Renal cortex interstitium (tissue), 11 donors: Measurements from ENCODE around the gene PLXNA2. TPM values are rescaled to one million over a fixed set of nuclear protein-coding genes. Genes with fewer than 3 reads are reported as not detected.
A peak's percentile ranks its signal among the peaks of the same experiment; 100 is the strongest.

Experiments
- DNase-seq, 11 donors: peaks; one replicate each; pipeline ENCODE4 v3.0.0-alpha.2; 2013; ENCODE audit warnings: low read depth in 9 of 11, low spot score in 4 of 11; ENCODE audit errors: extremely low read depth in 1 of 11
- polyA plus RNA-seq, 3 donors: library from polyadenylated mRNA; unstranded; fragments of 120-200 nt; gene quantifications; one replicate each; pipeline ENCODE4 v1.2.1, GENCODE V29; 2013; ENCODE audit not compliant: insufficient read length in 3 of 3

The PLXNA2 gene
- polyA plus RNA-seq, 3 donors, result 13.7 to 16.6 (median 16.1) TPM

DNA sequence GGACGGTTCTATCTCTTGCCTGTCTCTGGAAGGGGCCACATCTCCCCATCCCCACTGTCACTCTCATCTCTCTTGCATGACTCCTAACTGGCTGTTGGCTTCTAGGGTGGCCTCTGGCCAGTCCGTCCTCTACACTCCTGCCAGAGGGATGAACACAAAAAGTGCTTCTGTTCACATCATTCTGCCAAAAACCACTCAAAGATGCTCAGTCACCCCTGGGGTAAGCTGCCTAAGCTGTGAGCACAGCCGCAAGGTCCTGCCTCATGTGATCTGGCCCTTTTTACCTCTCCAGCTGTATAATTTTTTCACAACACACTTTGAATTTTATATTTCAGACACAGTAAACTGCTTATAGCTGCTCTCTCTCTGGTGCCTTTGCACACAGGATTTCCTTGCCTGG is 235.7 kb downstream of the PLXNA2 start:
- DNase-seq, result no peak

DNA sequence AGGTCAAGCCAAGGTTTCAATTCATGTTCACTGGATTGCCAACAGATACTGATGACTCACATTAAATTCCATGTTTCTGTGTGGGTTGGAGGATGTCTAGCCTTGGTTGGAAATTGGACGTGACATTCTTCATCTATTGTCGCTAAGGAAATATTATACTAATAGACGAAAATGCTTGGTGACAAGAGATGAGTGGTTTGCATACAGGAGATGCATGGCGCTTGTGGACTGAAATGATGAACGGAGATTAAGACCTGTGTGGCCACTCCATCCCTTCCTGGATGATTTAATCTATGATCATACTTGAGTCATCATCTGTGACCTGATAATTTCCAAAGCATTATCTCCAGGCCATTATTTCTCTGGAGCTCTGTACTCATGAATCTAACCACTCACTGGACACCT is 236.2 kb downstream of the PLXNA2 start:
- DNase-seq, result no peak

DNA sequence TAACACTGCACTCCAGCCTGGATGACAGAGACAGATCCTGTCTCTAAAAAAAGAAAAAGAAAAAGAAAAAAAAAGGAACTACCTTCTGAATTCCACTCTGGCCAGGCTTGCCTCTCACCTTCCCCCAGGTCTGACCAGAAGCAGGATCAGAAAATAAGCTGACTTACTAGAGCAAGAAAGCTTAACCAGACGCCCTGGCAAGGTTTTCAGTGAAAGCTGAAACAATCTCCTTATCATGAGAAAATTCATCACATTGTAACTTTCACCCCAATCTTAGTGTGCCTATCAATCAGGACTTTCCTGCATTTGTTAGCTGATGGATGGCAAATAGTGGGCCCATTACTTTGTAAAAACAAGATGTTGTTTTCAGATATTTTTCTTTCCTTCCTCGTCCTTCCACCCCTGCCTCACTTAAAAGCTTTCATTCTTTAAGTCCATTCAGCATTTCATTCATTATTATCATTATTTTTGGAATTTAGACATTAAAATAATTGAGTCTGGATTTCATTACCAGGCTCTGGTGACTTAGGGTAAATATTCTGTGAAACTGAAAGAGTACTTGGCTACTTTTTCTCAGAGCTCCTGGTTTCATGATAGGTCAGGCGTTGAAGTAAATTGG is 236.8 kb downstream of the PLXNA2 start:
- no peak for DNase-seq

DNA sequence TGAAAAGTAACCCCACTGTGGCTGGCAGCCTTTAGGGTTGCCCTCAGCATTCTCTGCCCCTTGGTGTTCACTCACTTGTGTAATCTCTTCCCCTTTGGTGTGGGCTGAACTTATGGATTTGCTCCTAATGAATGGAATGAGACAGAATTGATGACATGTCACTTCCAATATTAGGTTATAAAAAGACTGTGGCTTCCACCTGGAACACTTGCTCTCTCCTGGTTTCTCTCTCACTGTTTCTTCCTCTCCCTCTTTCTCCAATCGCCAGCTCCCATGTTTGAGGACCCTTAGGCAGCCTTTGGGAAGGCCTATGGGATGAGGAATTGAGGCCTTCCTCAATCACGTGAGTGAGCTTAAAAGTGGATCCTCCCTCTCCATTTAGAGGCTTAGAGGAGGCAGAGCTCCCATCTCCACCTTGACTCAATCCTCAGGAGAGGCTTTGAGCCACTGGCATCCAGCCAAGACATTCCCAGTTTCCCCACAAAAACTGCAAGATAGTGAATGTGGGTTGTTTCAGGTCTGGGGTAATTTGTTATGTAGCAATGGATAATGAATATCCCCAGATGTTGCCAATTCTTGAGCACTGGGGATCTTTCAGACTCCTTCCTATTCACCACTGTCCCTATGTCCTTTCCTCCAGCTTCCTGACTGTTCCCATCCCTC is 237.8 kb downstream of the PLXNA2 start:
- DNase-seq, result no peak

DNA sequence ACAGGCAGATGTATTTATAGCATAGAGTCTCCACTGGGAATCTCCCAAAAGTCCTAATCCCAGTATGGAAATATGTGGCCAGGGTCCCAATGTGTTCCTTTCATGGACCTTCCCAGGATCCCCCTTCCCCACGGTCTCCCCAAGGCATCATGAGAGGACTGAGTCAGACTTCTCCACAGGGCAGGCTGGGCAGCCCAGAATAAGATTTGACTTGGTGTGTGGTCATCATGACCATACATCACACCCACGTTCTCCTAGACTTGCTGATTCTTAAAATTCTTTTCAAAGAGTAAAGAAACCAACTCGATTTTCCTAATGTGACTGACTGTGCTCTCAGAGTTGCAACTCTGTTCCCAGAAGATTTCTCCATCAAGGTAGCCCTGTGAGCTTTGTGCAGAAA is 239.3 kb downstream of the PLXNA2 start:
- no peak for DNase-seq

GRCh38 chr1:208003241-208003640 is 240.9 kb downstream of the PLXNA2 start:
- DNase-seq, result no peak

GRCh38 chr1:208002672-208003071 is 241.5 kb downstream of the PLXNA2 start:
- no peak for DNase-seq

DNA sequence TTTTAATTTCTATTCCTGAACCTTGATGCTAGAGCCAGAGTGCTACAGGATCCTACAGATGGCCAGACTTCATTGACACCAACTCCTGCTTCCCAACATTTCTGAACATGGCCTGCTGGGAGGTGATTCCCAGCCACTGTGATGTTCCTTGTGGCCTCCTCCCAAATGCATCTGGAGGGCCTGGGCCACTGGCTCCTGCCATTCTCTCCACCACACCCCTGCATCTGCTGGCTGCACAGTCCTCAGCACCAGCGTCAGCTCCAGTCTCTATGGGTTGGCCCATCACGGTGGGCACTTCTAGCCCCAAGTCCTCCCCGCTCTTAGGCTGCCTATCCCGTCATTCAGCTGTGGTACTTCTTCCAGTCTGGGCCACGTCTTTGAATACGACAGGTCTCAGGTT is 242.1 kb downstream of the PLXNA2 start:
- DNase-seq, result no peak

DNA sequence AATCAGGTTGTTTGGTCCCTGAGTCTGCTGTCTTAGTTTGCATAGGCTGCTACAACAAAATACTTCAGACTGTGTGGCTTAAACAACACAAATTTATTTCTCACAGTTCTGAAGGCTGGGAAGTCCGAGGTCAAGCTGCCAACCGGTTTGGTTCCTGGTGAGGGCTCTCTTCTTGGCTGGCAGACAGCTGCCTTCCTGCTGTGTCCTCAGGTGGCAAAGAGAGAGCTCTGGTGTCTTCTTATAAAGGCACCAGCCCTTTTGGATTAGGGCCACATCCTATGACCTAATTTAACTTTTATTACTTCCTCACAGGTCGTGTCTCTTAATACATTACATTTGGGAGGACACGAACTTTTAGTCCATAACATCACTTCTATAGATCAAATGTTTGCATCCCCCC is 243.7 kb downstream of the PLXNA2 start:
- DNase-seq, result no peak

GRCh38 chr1:207999972-208000371 is 244.2 kb downstream of the PLXNA2 start:
- DNase-seq, result no peak

- no peak for DNase-seq
Measured at GRCh38 chr1:207999274-207999915, 244.8 kb downstream of the PLXNA2 start.

DNA sequence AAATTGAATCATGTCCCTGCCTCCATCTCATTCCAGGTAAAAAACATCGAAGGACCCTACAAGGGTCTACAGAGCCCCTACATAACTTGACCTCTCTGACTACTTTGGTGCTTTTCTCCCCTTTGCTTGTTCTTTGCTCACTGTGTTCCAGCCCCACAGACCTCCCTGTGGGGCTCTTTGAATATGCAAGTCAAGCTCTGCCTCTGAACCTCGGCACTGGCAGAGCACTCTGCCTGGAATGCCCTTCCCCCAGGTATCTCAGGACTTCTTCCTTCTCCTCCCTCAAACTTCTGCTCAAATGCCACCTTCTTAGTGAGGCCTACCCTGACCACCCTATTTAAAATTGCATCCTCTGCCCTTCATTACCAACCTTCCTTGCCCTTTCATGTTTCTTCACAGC is 245.5 kb downstream of the PLXNA2 start:
- no peak for DNase-seq

DNA sequence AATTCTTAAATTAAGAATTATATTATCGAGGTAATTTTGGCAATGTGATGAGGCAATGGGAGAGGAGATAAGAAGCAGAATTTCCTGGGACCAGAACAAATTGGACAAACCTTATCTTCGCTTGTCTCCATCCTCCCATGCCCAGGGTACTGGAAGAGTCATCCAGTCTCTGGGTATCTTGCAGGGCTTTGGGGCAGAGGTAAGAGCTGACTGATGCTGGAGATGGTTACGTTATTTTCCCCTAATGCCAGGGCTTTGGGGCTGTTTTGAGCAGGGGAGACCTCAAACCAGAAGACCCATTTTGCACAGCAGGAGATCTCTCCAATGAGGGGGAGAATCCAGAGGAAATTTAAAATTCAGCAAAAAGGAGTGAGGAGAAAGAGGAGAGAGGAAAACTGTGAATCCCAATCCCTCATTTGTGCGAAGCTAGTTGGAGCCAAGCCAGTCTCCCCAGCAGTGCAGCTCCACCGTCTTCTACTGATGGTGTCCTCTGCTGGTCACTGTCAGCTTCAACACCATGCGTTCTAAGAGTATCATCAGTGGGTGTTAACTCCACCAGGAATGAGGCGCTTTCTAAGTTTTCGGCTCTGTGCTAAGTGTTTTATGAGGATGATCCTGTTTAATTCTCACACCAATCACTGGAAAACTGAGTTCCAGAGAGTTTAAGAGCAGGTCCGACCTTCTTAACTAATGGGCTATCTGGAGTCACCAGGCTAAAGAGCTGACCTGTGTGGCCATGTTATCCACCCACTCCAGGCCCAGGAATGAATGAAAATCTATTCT is 246.5 kb downstream of the PLXNA2 start:
- DNase-seq, result peak; percentile 44 to 77 (median 65)

GRCh38 chr1:207996636-207997035 is 247.5 kb downstream of the PLXNA2 start:
- DNase-seq, result no peak

GRCh38 chr1:207995576-207995975 is 248.6 kb downstream of the PLXNA2 start:
- no peak for DNase-seq

DNA sequence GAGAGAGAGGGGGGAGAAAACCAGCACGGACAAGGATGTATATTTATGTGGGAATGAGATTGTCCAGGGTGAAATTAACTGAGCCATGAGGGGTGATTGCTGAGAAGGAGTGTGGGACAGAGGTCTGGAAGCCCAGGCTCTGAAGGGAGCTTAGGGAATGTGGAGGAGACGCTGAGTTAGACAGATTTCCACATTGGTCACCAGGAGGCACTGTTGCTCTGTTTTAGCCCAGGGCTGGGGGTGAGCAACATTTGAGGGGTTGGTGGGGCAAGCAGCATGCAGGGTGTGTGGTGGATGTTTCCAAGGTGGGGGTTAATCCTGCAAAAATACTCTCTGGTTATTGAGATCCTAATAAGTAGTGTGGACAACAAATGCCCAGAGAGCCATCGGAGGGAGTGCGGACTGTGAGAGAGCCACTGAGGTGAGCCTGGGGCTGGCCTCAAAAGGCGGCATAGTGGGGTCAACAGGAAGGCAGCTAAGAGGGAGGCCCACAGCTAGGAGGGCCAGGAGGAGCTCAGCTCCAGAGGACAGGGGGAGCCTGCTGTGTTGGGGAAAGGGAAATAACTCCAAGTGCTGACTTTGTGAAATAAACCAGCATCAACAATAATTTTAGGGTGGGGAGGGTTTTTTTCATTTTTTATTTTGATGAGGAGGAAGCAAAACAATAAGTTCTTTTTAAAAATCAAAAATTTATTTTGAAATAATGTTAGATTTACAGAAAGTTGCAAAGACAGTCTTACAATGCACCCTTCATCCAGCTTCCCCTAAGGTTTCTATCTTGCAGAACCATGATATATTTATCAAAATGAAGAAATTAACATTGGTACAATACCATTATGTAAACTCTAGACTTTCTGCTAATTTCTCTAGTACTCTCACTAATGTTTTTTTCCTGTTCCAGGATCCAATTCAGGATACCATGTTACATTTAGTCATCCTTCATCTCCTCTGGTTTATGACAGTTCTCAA is 250.4 kb downstream of the PLXNA2 start:
- DNase-seq, result no peak

GRCh38 chr1:207992677-207993236 is 251.4 kb downstream of the PLXNA2 start:
- no peak for DNase-seq

DNA sequence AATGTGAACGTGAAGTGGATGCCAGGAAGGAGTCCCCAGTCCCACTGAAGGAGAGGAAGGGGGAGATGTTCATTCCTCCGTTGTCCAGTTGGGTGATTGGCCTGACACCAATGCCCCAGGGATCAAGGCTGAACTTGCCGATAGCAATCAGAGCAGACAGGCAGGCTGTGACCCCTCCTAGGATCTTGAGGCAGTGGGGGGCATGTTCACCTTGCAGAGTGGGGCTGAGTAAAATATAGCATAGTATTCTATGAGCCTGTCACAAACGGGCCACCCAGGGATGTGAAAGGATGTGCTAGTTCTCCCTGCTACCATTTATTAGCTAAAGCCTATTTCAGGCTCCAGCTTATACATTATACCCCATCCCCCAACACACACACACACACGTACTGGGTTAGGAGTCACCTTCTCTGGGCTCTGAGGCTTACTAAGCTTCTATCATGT is 252.6 kb downstream of the PLXNA2 start:
- DNase-seq, result no peak
